ENCODE measurements around the gene GLP1R.

Gene GLP1R

GRCh38 chr6:39044181-39044580 lies 4.4 kb upstream of the GLP1R start:
- no peak for DNase-seq (ENCODE audit: low spot score)

- DNase-seq (ENCODE audit: low spot score), result no peak
Measured at GRCh38 chr6:39047434-39048327, 900 bp upstream of the GLP1R start.

- no peak for DNase-seq (ENCODE audit: low spot score)
Measured at GRCh38 chr6:39049575-39050283, 1.1 kb downstream of the GLP1R start.

GRCh38 chr6:39050453-39051112 lies 2.0 kb downstream of the GLP1R start:
- no peak for DNase-seq (ENCODE audit: low spot score)

GRCh38 chr6:39051399-39052122 lies 3.0 kb downstream of the GLP1R start:
- DNase-seq (ENCODE audit: low spot score), result no peak

GRCh38 chr6:39053016-39053624 lies 4.5 kb downstream of the GLP1R start:
- no peak for DNase-seq (ENCODE audit: low spot score)

- no peak for DNase-seq (ENCODE audit: low spot score)
Measured at GRCh38 chr6:39053854-39054576, 5.4 kb downstream of the GLP1R start.

- DNase-seq (ENCODE audit: low spot score), result no peak
Measured at GRCh38 chr6:39054577-39055142, 6.1 kb downstream of the GLP1R start.

GRCh38 chr6:39055661-39056060 lies 7.1 kb downstream of the GLP1R start:
- no peak for DNase-seq (ENCODE audit: low spot score)

GRCh38 chr6:39056191-39056590 lies 7.6 kb downstream of the GLP1R start:
- DNase-seq (ENCODE audit: low spot score), result no peak

- DNase-seq (ENCODE audit: low spot score), result no peak
Measured at GRCh38 chr6:39056681-39057080, 8.1 kb downstream of the GLP1R start.

GRCh38 chr6:39057251-39058155 lies 8.9 kb downstream of the GLP1R start:
- DNase-seq (ENCODE audit: low spot score), result no peak

- no peak for DNase-seq (ENCODE audit: low spot score)
Measured at GRCh38 chr6:39058471-39059147, 10.0 kb downstream of the GLP1R start.

- DNase-seq (ENCODE audit: low spot score), result no peak
Measured at GRCh38 chr6:39059496-39060310, 11.1 kb downstream of the GLP1R start.

GRCh38 chr6:39060467-39061160 lies 12.0 kb downstream of the GLP1R start:
- no peak for DNase-seq (ENCODE audit: low spot score)

GRCh38 chr6:39061182-39061581 lies 12.6 kb downstream of the GLP1R start:
- no peak for DNase-seq (ENCODE audit: low spot score)

GRCh38 chr6:39061588-39061987 lies 13.0 kb downstream of the GLP1R start:
- DNase-seq (ENCODE audit: low spot score), result no peak
